ENCODE data around the gene PGAP1.
A peak's percentile ranks its signal among the peaks of the same experiment; 100 is the strongest.

The PGAP1 gene

GRCh38 chr2:196926562-196927375, at the start of gene PGAP1:
TSS of gene PGAP1 (minus strand) at chr2:196926707. CDS start at chr2:196926616, 91 bp downstream.
- peak; percentile 78 for DNase-seq (ENCODE audit: low read depth)

- no peak for DNase-seq (ENCODE audit: low read depth)
Measured at GRCh38 chr2:196974970-196975369, 48.5 kb upstream of the PGAP1 start.

GRCh38 chr2:196971574-196972279, 45.2 kb upstream of the PGAP1 start:
- no peak for DNase-seq (ENCODE audit: low read depth)

- peak; percentile 5 for DNase-seq (ENCODE audit: low read depth)
Measured at GRCh38 chr2:196970099-196970498, 43.6 kb upstream of the PGAP1 start.

GRCh38 chr2:196968516-196968915, 42.0 kb upstream of the PGAP1 start:
- no peak for DNase-seq (ENCODE audit: low read depth)

GRCh38 chr2:196967775-196968174, 41.3 kb upstream of the PGAP1 start:
- no peak for DNase-seq (ENCODE audit: low read depth)

- DNase-seq (ENCODE audit: low read depth) = peak; percentile 5
Measured at GRCh38 chr2:196967116-196967515, 40.6 kb upstream of the PGAP1 start.

GRCh38 chr2:196966061-196966460, 39.6 kb upstream of the PGAP1 start:
- DNase-seq (ENCODE audit: low read depth) = no peak

GRCh38 chr2:196965651-196966050, 39.1 kb upstream of the PGAP1 start:
- DNase-seq (ENCODE audit: low read depth) = no peak

- DNase-seq (ENCODE audit: low read depth) = no peak
Measured at GRCh38 chr2:196963961-196964360, 37.5 kb upstream of the PGAP1 start.

GRCh38 chr2:196963043-196963442, 36.5 kb upstream of the PGAP1 start:
- DNase-seq (ENCODE audit: low read depth) = no peak

- DNase-seq (ENCODE audit: low read depth) = no peak
Measured at GRCh38 chr2:196962325-196962724, 35.8 kb upstream of the PGAP1 start.

- DNase-seq (ENCODE audit: low read depth) = no peak
Measured at GRCh38 chr2:196961889-196962288, 35.4 kb upstream of the PGAP1 start.

GRCh38 chr2:196959734-196960338, 33.3 kb upstream of the PGAP1 start:
- no peak for DNase-seq (ENCODE audit: low read depth)

- DNase-seq (ENCODE audit: low read depth) = no peak
Measured at GRCh38 chr2:196959281-196959680, 32.8 kb upstream of the PGAP1 start.

GRCh38 chr2:196957881-196958525, 31.5 kb upstream of the PGAP1 start:
- no peak for DNase-seq (ENCODE audit: low read depth)

GRCh38 chr2:196957442-196957841, 30.9 kb upstream of the PGAP1 start:
- no peak for DNase-seq (ENCODE audit: low read depth)

GRCh38 chr2:196956069-196956468, 29.6 kb upstream of the PGAP1 start:
- DNase-seq (ENCODE audit: low read depth) = no peak

GRCh38 chr2:196955036-196955435, 28.5 kb upstream of the PGAP1 start:
- DNase-seq (ENCODE audit: low read depth) = no peak

- no peak for DNase-seq (ENCODE audit: low read depth)
Measured at GRCh38 chr2:196954001-196954400, 27.5 kb upstream of the PGAP1 start.

- DNase-seq (ENCODE audit: low read depth) = no peak
Measured at GRCh38 chr2:196952936-196953335, 26.4 kb upstream of the PGAP1 start.

- no peak for DNase-seq (ENCODE audit: low read depth)
Measured at GRCh38 chr2:196951973-196952372, 25.5 kb upstream of the PGAP1 start.

- DNase-seq (ENCODE audit: low read depth) = no peak
Measured at GRCh38 chr2:196949116-196949515, 22.6 kb upstream of the PGAP1 start.

All from GM04504 (cell line).